Dendritic cell treated with granulocyte-macrophage colony-stimulating factor and Interleukin-4, amounts not matched to agents 40 ng/mL and 50 ng/mL, for 4 days (primary cell): ENCODE data around the gene JPH4.

Experiments used
- H3K27ac Mint-ChIP-seq: one replicate; pipeline ENCODE4 v1.8.0; 2022; ENCODE audit warnings: mild to moderate bottlenecking, mixed read lengths
- H3K27me3 Mint-ChIP-seq: one replicate; pipeline ENCODE4 v1.8.0; 2022; ENCODE audit warnings: mild to moderate bottlenecking, mixed read lengths
- H3K36me3 Mint-ChIP-seq: one replicate; pipeline ENCODE4 v1.8.0; 2022; ENCODE audit warnings: low read depth, mixed read lengths
- H3K4me1 Mint-ChIP-seq: one replicate; pipeline ENCODE4 v1.8.0; 2022; ENCODE audit warnings: low read depth, mixed read lengths
- H3K4me3 Mint-ChIP-seq: one replicate; pipeline ENCODE4 v1.8.0; 2022; ENCODE audit warnings: mild to moderate bottlenecking, moderate library complexity, mixed read lengths
- H3K9me3 Mint-ChIP-seq: one replicate; pipeline ENCODE4 v1.8.0; 2022; ENCODE audit warnings: mixed read lengths
- intact Hi-C: fragments of 100-400 bp; cut with micrococcal nuclease; formaldehyde crosslinking; loops from one replicate; pipeline ENCODE4 v1.15.0; 2022

The JPH4 gene

GRCh38 chr14:23579739-23580138, 1.1 kb upstream of the JPH4 start:
- intact Hi-C loops, result no loop called here
- H3K4me3 Mint-ChIP-seq, result no peak overlapping the region

GRCh38 chr14:23579311-23579630, 681 bp upstream of the JPH4 start:
- peaks cover 19% of the 10 kb centered on the region for H3K4me1 Mint-ChIP-seq
- no peak overlapping the region for H3K27ac Mint-ChIP-seq
- H3K36me3 Mint-ChIP-seq, result no peaks in the 10 kb centered on the region
- intact Hi-C loops, result no loop called here
- no peak overlapping the region for H3K4me3 Mint-ChIP-seq
- H3K9me3 Mint-ChIP-seq, result no peaks in the 10 kb centered on the region
- H3K27me3 Mint-ChIP-seq, result peaks cover 78% of the 10 kb centered on the region

More at GRCh38 chr14:23579739-23580138, 1.1 kb upstream of the JPH4 start:
- H3K27me3 Mint-ChIP-seq, result peaks cover 81% of the 10 kb centered on the region
- no peak overlapping the region for H3K27ac Mint-ChIP-seq
- H3K4me1 Mint-ChIP-seq, result peaks cover 19% of the 10 kb centered on the region
- H3K36me3 Mint-ChIP-seq, result no peaks in the 10 kb centered on the region
- H3K9me3 Mint-ChIP-seq, result no peaks in the 10 kb centered on the region

DNA sequence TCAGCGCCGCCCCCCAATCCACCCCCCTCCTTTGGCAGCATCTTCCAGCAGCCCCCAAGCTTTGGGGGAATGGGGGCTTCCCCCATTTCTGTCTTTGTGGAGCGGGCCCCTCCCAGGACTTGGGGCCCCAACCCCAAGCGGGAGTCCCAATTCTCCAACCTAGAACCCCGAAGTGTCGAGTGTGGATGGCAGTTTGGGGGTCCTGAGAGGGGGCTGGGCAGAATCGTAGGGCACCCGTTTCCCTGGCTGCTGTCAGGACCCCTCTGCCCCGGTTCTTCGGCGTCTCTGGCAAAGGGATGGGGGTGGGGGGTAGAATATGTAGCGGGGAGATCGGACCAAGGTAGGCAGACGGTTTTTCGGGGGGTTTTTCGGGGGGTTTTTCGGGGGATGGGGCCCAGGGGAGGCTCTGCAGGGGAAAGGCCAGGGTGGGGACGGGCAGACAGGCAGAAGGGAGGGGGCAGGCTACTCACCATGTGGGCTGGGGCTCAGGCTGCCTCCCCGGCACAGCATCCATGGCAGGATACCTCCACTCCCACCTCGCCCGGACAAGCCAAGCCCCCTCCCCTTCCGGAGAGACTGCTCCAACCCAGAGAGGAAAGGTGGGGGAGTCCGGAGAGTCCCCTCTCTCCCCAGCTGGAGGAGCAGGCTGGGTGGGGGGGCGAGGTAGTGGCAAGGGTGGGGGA, 739 bp downstream of the JPH4 start:
- Mint-ChIP-seq H3K36me3 (no peaks in the 10 kb centered on the region), H3K27me3 (peaks cover 71% of the 10 kb centered on the region), H3K4me1 (peaks cover 31% of the 10 kb centered on the region), H3K9me3 (no peaks in the 10 kb centered on the region), H3K4me3 (no peak overlapping the region), H3K27ac (no peak overlapping the region)
- intact Hi-C loops, result no loop called here

GRCh38 chr14:23577004-23577681, 1.4 kb downstream of the JPH4 start:
- H3K4me1 Mint-ChIP-seq, result peaks cover 38% of the 10 kb centered on the region
- H3K4me3 Mint-ChIP-seq, result peak overlapping the region; percentile 74
- intact Hi-C loops, result no loop called here
- H3K27me3 Mint-ChIP-seq, result peaks cover 64% of the 10 kb centered on the region
- H3K9me3 Mint-ChIP-seq, result no peaks in the 10 kb centered on the region
- H3K36me3 Mint-ChIP-seq, result no peaks in the 10 kb centered on the region
- H3K27ac Mint-ChIP-seq, result peak overlapping the region; percentile 75

- H3K4me3 Mint-ChIP-seq, result no peak overlapping the region
- H3K27ac Mint-ChIP-seq, result peak overlapping the region; percentile 95
- no peaks in the 10 kb centered on the region for H3K9me3 Mint-ChIP-seq
- H3K4me1 Mint-ChIP-seq, result peaks cover 68% of the 10 kb centered on the region
- peaks cover 32% of the 10 kb centered on the region for H3K27me3 Mint-ChIP-seq
- intact Hi-C loops, result loop anchor here (5.0 kb wide), 1 partner anchor 519 kb away; the partner anchor contains the start of gene PCK2
- H3K36me3 Mint-ChIP-seq, result no peaks in the 10 kb centered on the region
Observed at GRCh38 chr14:23573384-23574015, 5.1 kb downstream of the JPH4 start.

DNA sequence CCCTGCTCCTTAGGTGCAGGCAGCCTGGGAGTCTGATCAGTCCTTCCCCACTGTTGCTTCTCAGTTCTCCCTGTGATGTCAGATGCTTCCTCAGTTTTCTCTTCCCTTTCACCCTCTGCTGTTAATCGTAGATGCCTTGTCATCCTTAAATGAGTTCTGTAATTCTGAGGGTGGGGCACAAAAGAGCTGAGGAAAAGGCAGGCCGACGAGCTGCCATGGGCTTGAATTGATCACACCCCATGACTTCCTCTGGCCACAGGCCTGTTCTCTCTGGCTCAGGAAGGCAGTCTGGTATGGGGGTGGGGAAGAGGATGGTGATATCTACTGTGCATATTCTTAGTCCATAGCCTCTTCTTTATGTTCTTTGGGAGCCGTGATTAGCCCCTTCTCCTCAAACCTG, 5.8 kb downstream of the JPH4 start:
- intact Hi-C loops, result loop anchor here (5.0 kb wide), 1 partner anchor 519 kb away; the partner anchor contains the start of gene PCK2
- Mint-ChIP-seq H3K27me3 (peaks cover 25% of the 10 kb centered on the region), H3K9me3 (no peaks in the 10 kb centered on the region), H3K36me3 (no peaks in the 10 kb centered on the region), H3K4me1 (peaks cover 71% of the 10 kb centered on the region), H3K4me3 (peak overlapping the region; percentile 58), H3K27ac (peak overlapping the region; percentile 95)

- H3K27me3 Mint-ChIP-seq, result peaks cover 22% of the 10 kb centered on the region
- peak overlapping the region; percentile 58 for H3K4me3 Mint-ChIP-seq
- peak overlapping the region; percentile 95 for H3K27ac Mint-ChIP-seq
- H3K4me1 Mint-ChIP-seq, result peaks cover 75% of the 10 kb centered on the region
- peaks cover 4% of the 10 kb centered on the region for H3K36me3 Mint-ChIP-seq
- H3K9me3 Mint-ChIP-seq, result no peaks in the 10 kb centered on the region
- intact Hi-C loops, result loop anchor here (5.0 kb wide), 1 partner anchor 520 kb away; the partner anchor contains the start of gene PCK2
Observed at GRCh38 chr14:23572524-23572828, 6.1 kb downstream of the JPH4 start.

GRCh38 chr14:23571701-23572523, 6.7 kb downstream of the JPH4 start:
- intact Hi-C loops, result loop anchor here (5.0 kb wide), 1 partner anchor 520 kb away; the partner anchor contains the start of gene PCK2
- peak overlapping the region; percentile 58 for H3K4me3 Mint-ChIP-seq
- H3K27ac Mint-ChIP-seq, result peak overlapping the region; percentile 95
- peaks cover 7% of the 10 kb centered on the region for H3K36me3 Mint-ChIP-seq
- H3K27me3 Mint-ChIP-seq, result peaks cover 16% of the 10 kb centered on the region
- no peaks in the 10 kb centered on the region for H3K9me3 Mint-ChIP-seq
- peaks cover 74% of the 10 kb centered on the region for H3K4me1 Mint-ChIP-seq

DNA sequence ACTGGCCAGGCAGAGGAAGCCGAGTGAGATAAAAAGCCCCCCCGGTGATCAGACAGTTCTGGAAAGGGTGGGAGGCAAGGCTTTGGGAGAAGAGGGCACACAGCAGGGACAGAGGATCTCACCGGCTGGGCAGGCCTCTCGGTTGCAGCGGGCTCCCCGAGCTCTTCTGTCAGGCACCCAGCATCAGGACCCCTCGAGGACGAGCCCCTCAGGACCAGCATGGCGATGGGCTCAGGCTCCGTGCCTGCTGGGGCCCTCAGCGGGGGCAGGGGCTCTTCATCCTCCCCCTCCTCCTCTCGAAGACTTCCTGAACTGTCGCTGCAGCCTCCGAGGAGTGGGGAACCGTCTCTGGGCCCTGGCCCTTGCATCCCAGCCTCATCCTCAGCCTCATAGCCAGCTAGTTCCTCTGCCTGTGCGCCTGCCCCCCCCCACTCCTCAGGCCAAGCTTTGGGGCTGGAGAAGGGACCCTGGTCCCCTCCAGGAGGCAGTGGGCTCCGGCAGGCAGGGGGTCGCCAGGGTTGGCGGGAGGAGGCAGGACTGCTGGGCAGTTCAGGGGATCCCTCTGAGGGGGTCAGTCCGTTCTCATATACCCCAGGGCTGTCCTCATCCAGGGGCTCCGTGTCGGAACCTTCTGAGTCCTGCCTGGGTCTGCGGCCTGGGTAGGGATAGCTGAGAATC, 7.6 kb downstream of the JPH4 start:
- no peak overlapping the region for H3K4me3 Mint-ChIP-seq
- H3K27ac Mint-ChIP-seq, result peak overlapping the region; percentile 95
- H3K27me3 Mint-ChIP-seq, result peaks cover 8% of the 10 kb centered on the region
- intact Hi-C loops, result loop anchor here (5.0 kb wide), 1 partner anchor 521 kb away; the partner anchor contains the start of gene PCK2
- H3K9me3 Mint-ChIP-seq, result no peaks in the 10 kb centered on the region
- H3K4me1 Mint-ChIP-seq, result peaks cover 75% of the 10 kb centered on the region
- H3K36me3 Mint-ChIP-seq, result peaks cover 14% of the 10 kb centered on the region

DNA sequence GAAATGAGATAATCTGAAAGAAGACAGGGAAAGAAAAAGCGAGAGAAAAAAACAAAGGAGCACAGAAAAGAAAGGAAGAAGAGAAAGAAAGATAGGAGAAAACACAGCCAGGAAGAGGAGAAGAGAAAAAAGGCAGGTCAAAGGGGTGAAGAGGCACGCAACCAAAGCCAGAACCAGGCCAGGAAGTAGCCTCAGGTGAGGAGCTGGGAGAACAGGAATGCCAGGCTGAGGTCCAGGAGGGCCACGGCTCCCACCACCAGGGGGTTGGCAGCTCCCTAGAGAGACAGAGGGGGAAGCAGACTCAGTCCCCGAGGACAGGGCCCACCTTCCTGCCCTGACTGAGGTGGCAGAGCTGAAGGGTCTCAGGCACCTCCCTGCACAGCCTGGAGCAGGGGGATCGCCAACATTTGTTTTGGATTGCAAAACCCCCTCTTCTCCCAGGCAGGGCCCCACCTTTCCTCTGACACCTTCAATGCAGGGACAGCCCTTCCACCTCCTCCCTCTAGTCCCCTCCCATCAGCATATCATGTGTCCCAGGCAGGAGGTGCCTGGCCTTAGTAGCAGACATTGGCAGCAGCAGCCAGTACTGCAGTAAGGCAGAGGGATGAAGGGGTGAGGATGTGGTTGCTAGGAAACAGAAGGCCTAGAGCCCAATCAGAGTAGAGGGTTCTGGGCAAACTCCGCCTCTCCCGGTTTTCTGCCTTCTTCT, 9.0 kb downstream of the JPH4 start:
- no peaks in the 10 kb centered on the region for H3K9me3 Mint-ChIP-seq
- intact Hi-C loops, result loop anchor here (5.0 kb wide), 2 partner anchors 247 to 523 kb away; partner anchors contain the start of genes PABPN1 and PCK2
- H3K27ac Mint-ChIP-seq, result peak overlapping the region; percentile 92
- H3K36me3 Mint-ChIP-seq, result peaks cover 27% of the 10 kb centered on the region
- H3K4me1 Mint-ChIP-seq, result peaks cover 88% of the 10 kb centered on the region
- no peak overlapping the region for H3K4me3 Mint-ChIP-seq
- H3K27me3 Mint-ChIP-seq, result no peaks in the 10 kb centered on the region

DNA sequence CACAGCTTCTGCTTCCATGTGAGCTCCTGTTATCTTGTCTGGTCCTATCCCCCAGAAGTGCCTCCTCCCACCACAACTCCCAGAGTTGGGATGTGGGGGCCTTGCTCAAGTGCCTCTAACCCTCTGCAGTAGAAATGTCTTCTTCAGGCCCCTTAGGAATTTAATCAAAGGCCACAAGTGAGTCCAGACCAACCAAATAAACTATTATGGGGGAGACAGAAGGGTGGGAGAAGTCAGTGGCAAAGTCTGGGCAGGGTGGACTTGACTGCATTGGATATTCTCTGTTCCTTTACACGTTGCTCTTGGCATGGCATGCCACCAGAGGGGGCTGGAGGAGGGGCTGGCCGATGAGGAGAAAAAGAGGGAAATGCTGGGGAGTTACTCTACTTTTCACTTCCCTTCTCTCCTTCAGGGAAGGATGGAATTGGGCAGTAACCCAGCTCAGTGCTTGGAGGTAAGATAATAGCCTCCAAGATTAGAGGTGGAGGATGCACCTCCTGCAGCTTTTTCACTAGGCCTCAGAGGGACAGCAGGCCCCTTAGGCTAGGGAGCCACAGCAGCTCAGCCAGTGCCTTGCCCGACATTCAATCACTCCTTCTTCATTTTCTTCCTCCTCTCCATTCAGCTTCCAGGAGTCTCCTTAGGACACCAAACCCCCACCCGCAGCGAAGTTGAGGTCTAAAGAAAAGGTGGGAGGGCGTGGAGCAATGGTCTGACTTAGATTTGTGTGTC, 9.8 kb downstream of the JPH4 start:
- intact Hi-C loops, result loop anchor here (5.0 kb wide), 1 partner anchor 246 kb away; the partner anchor contains the start of gene PABPN1
- Mint-ChIP-seq H3K27ac (peak overlapping the region; percentile 92), H3K4me3 (peak overlapping the region; percentile 33), H3K36me3 (peaks cover 36% of the 10 kb centered on the region), H3K4me1 (peaks cover 93% of the 10 kb centered on the region), H3K27me3 (no peaks in the 10 kb centered on the region), H3K9me3 (no peaks in the 10 kb centered on the region)

GRCh38 chr14:23568021-23568599, 10.5 kb downstream of the JPH4 start:
- H3K9me3 Mint-ChIP-seq, result no peaks in the 10 kb centered on the region
- H3K27ac Mint-ChIP-seq, result peak overlapping the region; percentile 92
- peaks cover 90% of the 10 kb centered on the region for H3K4me1 Mint-ChIP-seq
- intact Hi-C loops, result loop anchor here (5.0 kb wide), 1 partner anchor 246 kb away; the partner anchor contains the start of gene PABPN1
- peak overlapping the region; percentile 33 for H3K4me3 Mint-ChIP-seq
- no peaks in the 10 kb centered on the region for H3K27me3 Mint-ChIP-seq
- peaks cover 42% of the 10 kb centered on the region for H3K36me3 Mint-ChIP-seq
